GM19372 (cell line): Measurements from ENCODE around the gene PRSS27.

ENCODE experiments used
- ATAC-seq: cut with Tn5 transposase; IDR thresholded peaks from one replicate; pipeline ENCODE4 v1.9.1; 2021; ENCODE audit warnings: mild to moderate bottlenecking, low read depth, moderate library complexity; ENCODE audit not compliant: unreplicated experiment

Gene PRSS27

DNA sequence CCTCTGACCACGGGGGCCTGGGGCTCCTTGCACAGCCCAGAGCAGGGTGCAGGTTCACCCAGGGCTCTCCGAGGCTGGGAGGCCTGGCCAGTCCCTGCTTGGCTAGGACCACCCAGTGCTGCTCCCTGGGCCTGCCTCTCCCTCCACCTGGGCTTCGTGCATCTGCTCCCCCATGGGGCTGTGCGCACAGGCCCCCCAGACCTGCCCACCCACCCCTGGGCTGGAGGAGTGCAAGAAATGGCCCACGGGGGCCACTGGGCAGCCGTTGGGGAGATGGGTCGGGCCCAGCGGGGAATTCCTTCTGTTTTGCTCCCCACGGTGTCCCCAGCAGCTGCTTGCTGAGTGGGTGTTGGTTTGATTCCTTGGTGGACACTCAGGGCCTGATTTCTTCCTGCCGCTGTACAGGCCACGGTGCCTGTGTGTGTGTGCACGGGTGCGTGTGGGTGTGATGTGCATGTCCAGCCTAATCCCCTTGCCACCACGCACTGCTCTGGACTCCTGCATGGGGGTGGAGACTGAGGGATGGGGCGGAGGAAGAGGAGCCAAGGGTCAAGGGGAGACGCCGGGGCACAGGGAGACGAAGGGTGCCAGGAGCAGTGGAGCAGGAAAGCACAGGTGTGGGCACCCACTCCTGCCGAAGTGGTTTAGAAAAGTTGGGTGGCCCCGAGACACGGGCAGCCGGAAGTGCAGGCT is 8.5 kb downstream of the PRSS27 start:
- ATAC-seq = no peak

DNA sequence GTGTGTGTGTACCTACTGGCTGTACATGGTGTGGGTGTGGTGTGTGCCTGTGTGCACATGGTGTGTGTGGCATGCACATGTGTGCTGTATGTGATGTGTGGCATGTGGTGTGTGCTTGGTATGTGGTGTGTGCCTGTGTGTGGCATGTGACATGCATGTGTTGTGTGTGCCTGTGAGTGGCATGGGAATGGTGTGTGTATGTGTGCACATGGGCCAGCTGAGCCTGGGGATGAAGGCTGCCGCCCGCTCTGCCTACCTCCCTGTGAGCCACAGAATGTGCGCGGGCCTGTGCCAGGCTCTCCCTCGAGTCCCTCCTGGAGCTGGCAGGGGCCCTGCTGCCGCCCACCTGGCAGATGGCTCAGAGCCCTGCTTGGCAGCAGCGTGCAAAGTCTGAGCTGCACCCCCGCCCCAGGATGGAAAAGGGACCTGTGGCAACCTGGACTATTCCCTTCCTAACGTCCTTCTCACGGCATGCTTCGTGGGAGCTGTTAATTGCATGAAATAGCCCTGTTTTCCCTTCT is 9.3 kb downstream of the PRSS27 start:
- no peak for ATAC-seq

DNA sequence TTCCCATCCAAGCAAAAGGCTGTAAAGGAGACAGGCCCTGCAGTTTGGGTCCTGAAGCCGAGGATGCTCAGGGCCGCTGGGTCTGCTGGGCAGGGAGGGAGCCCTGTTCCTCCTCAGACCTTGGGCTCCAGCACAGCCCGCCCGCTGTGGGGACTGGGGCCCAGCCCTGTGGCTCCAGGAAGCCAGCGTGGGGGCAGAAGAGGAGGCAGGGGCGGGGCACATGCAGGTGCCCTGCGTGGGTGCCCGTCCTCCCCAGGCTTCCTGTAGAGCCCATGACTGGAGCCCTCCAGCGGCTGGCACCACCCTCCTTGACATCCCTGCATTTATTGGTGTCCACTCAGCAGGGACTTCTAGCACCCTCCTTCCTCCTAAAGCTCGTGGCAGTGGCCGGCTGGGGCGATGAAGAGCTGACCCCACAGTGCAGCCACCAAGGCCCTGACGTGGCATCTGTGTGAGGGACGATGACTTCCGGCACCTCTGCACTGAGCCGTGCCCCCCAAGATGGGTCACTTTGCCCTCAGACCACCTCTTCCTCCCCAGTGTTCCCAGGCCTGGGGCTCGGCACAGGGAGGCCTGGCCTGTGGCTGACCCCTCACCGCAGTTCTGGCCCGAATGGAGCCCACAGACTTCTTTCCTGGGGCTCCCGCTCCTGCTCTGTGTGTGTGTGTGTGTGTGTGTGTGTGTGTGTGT is 9.9 kb downstream of the PRSS27 start:
- no peak for ATAC-seq

DNA sequence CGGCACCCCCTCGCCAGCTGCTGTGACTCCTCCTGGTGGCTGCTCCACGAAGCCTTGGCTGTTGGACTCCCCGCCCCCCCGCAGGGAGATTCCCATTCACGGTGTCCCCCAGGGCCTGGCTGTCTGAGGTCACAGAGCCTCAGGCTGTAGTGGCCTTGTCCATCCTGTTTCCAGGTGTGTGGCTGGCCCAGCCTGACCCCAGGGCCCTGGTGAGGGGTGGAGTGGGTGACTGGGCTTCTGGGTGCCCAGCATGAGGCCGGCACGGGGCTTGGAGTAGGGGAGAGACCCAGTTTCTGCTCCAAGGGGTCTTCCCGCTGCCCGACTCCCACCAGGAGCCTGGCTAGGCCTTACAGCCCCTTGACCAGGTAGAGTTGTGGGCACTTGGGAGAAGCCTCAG is 10.4 kb downstream of the PRSS27 start:
- ATAC-seq = no peak

DNA sequence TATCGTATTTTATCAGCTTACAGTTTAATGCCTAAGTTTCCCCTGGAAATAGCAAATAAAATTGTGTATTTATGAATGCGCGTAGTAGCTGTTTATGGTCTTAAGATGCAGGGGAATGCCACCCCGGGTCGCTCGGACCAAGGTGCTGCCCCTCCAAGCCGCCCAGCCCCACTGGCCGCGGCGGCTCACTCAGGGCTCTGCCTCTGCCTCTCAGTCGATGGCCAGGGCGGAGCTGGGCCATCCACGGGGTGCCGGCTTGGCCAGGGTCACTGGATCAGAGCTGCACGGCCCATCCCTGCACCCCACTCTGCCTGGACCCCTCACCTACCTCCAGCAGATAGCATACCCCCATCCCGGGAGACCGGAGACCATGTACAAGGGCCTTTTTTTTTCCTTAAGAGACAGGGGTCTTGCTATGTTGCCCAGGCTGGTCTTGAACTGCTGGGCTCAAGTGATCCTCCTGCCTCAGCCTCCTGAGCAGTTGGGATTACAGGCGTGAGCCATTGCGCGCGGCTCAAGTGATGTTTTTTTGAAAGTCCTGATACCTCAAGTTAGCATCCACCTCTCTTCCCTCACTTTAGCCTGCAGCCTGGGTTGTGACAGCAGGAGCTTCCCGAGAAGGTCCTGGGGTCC is 11.0 kb downstream of the PRSS27 start:
- no peak for ATAC-seq

DNA sequence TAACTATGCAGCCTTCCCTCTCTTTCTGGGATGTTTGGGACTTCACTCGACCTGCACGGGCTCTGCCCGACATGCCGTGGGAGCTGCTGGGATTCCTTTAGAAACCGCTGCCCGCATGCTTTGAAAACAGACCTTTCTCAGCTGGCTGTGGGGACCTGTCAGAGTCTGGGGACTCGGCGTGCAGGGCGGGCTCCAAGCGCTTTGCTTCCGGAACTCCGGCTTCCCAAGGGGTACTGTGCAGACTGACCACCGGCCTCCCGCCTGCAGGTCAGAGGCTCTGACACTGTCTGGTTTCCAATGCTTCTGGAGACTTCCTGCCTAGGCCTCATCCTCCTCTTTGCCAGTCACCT is 11.8 kb downstream of the PRSS27 start:
- ATAC-seq = no peak

DNA sequence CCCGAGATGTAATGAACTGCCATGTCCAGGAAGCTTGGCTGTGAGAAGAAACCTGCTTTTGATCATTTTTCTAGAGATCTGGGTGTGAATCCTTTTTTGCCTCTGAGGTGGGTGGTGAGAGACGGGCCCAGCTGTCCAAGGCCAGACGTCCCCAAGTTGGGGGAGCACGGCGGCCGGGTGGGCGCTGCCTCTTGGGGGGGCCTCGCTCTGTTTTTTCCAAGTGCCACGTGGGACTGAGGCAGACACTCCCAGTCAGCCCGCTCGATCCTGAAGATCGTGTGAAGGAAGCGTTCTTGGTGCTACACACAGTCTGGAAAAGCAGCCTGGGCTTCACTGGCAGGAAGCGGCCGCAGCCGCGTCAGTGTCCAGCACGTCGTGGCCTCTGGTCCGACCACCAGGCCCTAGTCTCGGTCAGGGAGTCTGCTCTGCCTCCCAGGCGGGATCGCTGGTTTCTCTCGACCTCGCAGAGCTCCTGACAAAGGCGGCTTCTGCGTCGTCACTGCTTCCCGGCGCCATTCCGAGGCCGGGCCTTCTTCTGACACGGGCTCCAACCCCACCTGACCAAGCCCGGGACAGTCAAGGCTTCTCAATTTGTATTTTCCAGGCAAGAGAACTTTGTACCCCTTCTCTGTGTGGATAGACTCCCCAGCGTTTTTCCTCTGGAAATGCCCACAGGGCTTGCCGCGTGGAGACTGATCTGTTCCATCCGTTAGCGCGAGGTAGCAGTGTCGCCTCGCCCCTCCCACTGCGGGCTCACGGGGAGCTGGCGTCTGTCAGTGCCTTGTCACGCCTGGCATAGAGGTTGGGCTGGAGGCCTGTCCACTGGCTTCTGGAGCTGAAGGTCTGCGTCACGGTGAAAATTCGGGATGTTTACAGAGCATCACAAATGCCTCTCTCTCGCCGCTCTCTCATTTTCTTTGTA is 12.4 kb downstream of the PRSS27 start:
- ATAC-seq = no peak

DNA sequence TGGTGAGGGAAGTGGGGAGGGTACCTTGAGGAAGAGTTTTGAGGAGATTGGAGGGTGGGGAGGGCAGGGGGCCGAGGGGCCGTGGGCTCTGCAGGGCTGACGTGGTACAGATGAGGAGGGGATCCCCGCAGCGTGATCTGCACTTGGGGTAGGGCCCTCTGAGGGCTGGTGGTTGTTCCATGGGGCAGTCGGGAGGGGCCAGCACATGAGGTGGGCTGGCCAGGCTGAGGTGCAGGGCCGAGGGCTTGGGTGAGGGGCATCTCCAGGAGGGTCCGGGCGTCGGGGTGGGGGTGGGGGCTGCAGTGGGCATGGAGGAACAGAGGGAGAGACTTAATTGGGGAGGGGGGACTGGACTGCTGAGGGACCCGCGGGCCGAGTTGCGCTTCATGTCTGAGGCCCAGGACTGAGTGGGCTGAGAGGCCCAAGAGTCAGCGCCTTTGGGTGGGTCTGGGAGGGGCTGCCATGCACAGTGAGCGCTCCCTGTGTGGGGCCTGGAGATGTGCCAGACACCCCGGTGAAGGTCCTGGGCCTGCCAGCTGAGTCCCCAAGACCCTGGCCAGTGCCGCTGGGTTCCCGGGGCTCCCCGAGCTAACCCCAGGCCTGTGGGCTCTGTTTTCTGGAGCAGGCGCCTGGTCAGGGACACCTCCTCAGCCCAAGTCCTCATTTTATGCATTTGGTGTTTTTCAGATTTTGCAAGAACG is 13.3 kb downstream of the PRSS27 start:
- ATAC-seq = no peak

DNA sequence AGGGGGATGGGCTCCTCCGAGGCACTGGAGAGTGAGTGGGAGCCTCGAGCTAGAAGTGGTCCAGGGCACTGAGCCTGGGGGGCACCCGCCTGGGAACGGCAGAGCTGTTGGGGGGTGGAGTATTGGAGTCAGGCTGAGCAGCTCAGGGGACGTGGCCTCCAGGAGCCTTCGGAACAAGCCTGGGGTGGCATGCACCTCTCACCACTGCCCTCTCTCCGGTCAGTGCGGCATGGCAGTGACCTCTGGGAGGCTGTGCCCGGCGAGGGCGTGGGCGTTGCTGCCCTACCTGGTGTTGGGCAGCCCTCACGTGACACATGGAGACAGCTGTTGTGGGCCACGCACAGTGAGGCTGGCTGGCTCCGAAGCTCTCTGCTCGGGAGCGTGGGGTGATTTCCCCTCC is 13.9 kb downstream of the PRSS27 start:
- ATAC-seq = no peak

DNA sequence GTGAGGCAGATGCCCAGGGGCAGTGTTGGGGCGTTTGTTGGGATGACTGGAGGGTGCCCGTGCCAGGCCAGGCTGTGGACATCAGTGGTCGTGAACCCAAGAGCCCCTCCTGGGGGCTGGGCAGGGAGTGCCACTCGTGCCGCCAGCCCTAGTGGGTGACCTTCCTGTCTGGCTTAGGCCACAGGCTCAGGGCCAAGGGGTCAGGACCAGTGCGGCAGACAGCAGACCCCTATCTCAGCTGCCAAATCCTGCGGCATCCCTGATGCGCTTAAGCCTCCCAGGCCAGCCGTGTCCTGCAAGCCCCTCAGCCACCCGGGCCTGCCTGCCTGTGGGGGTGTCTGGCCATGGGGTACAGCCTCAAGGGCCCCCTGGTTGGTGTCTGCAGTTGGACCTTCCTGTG is 14.7 kb downstream of the PRSS27 start:
- no peak for ATAC-seq

DNA sequence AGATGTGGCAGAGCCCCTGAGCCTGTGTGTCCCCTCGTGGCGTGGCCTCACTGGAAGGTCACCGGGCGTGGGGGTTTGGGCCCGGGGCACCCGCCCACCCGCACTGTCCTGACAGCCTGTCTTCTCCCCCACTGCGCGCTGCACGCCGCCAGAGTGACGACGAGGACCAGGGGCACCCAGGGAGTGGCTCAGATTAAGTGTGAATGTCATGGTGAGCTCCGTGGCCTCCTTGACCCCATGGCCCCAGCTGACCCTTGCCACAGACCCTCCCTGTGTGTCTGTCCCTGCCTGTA is 15.1 kb downstream of the PRSS27 start:
- no peak for ATAC-seq

DNA sequence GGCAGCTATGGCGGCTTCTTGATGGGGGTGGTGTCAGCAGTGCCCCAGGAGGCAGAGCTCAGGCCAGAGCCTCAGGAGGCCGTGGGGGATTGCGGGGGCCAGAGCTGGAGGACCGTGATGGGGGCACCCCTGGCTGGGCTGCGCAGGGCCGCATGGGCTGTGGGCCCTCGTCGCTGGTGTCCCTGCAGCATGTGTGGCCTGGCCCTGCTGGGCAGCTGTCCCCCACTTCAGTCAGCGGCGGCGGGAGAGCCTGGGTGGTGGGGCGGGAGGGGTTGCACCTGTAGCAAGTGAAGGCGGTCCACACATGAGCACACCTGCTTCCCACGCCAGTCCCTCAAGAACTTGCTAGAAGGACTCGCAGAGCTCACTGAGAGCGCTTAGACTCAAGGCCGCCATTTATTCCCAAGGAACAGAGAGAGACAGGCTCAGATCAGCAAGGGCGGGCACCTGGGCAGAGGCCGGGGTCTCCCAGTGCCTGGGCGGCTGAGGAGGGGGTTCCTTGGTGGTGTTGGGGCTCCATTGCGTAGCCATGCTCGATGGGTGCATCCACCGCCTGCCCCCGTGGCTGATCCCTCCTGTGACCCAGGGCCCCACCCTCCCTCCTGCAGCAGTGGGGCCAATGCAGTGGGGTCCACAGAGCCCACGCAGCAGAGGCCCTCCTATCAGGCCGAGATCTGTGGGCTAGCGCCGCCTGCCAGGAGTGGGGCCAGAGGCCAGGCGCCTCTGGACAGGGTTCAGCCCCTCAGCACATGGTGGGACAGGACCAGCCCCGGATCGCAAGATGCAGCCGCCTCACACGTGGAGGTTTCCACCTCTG is 15.7 kb downstream of the PRSS27 start:
- no peak for ATAC-seq

DNA sequence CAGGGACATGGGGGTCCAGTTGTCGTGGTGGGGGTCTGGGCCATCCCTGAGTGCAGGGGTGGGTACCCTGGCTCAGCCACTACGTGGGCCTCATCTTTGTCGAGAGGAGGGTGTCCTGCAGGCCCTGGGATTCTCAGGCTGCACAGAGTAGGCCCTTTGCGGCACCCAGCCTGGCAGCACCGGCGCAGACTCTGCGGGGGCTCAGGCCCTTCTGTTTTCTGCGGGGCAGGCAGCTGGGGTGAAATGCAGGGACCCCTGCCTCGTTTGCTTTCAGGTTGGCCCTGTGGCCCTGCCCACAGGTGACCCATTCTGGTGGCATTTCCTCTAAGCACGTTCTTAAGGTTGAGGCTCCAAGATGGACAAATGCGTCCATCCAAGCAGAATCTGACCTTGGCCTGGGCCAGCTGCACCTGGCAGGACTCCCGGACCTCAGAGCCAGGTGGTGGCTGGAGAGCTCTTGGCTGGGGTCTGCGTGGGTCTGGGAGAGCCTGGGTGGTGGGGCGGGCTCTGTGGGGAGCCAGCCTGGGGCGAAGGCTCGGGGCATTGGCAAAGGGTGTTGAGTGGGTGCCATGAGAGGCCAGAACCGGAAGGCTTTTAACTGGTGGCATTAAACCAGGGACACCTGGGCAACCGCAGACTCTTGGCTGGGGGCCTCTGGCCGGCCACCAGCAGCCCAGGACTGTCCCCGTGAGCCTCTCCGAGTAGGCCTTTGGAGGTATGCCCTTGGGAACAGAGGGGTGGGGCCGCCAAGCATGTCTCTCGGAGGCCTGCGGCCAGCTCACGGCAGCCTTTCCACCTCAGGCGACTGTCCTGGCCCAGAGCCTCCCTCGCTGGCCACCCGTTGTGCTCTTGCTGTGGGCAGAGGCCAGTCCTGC is 16.9 kb downstream of the PRSS27 start:
- no peak for ATAC-seq

DNA sequence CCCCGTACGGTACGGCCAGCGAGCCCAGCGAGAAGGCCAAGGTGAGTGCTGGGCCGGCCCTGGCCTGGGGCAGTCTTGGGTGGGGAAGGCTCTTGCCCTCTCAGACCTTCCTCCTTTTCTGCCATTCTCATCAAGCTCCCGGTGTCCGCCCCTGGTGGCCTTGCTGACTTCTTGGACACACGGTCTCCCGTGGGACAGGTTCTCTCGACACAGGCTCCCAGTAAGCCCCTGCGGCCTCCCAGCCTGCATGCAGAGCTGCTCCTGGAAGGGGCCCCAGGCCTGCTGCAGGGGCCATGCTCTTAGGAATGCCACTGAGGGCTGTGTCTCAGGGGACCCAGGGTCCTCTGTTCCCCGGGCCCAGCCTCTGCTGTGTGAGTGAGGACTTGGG is 17.6 kb downstream of the PRSS27 start:
- ATAC-seq = no peak

DNA sequence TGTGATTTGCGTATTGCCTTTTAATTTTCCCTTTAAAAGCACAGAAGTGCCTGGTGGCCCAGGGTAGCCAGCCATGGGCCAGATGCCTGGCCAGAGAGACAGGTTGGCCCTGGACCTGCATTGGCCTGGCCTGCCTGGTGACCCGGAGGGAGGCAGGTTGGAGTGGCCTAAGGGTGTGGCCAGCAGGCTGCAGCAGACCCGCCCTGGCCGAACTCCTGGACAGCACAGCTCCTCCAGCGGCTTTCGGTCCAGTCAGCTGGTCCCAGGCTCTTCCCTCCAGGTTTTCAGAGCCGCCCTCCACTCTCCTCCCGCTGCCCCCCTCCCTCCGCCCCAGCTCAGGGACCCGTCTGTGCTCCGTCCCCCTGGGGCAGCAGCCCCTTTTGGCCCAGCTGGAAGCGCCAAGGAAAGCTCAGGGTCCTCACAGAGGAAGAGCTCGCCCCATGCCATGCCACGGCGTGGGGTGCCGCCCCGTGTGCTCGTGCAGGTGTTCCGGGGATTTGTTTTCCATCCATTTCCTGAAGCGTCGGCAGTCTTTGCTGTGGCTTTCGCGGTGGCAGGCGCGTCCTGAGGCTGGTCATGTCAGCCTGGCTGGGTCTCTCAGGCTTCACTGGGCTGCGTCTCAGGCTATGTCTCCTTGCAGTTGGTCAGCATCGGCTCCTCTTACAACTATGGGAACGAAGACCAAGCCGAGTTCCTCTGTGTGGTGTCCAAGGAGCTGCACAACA is 18.1 kb downstream of the PRSS27 start:
- no peak for ATAC-seq

DNA sequence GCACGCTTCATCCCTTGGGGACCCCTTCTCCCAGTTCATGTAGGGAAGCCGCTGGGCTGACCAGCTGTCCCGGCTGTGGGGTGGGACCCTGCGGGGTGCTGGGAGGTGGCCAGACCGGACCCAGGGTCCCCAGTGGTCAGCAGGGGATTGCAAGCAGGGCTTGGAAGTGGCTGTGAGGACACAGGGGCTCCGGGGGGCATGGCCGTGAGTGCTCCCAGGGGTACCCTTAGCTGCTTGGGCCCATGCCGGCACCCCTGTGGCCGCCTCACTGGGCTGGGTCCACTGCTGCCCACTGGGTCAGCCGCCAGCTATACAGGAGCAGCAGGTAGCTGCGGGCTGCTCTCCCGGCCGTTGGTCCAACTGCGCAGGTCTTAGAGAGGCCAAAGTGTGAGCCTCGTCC is 18.8 kb downstream of the PRSS27 start:
- no peak for ATAC-seq

DNA sequence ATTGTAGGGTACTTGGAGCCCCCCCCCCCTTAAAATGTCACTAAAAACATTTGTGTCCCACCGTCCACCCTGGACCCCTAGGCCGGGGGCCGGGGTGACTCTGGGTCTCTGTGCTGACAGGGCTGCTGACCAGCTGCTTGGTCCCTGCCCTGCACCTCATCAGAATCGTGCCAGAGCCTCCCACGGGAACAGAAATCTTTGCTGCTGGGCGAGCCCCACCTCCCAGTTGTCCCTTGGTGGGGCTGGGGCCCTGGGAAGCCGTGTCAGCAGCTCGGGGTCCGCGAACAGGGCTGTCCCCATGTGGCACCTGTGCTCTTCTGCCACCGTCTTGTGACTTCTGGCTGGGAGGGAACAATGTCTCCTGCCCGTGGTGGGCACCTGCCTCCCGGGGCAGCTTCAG is 19.2 kb downstream of the PRSS27 start:
- no peak for ATAC-seq
